Testis (tissue), 3 donors: ENCODE measurements around the gene FAM193B. TPM values are rescaled to one million over a fixed set of nuclear protein-coding genes. Genes with fewer than 3 reads are reported as not detected.

Source experiments
- DNase-seq: peaks from one replicate; pipeline ENCODE4 v3.0.0-alpha.2; 2019
- H3K27ac ChIP-seq, 2 donors: fragments of 200-600 bp; sonication (generic); one replicate each; pipeline ENCODE4 v1.5.1; 2019
- H3K27me3 ChIP-seq: fragments of 200-600 bp; sonication (generic); one replicate; pipeline ENCODE4 v1.5.1; 2019
- H3K36me3 ChIP-seq: fragments of 200-600 bp; sonication (generic); one replicate; pipeline ENCODE4 v1.5.1; 2017; ENCODE audit warnings: low read depth; ENCODE audit errors: missing control alignments
- H3K4me1 ChIP-seq: fragments of 200-600 bp; sonication (generic); one replicate; pipeline ENCODE4 v1.5.1; 2019
- H3K4me3 ChIP-seq, 2 donors: fragments of 200-600 bp; sonication (generic); one replicate each; pipeline ENCODE4 v1.5.1; 2017 to 2019
- H3K9me3 ChIP-seq: fragments of 200-600 bp; sonication (generic); one replicate; pipeline ENCODE4 v1.5.1; 2017
- POLR2A ChIP-seq: fragments of 450-650 bp; IDR thresholded peaks from one replicate; pipeline ENCODE4 v1.6.1; 2017; ENCODE audit warnings: antibody characterized with exemption, mild to moderate bottlenecking, moderate library complexity
- WGBS, 2 donors: methylation state at CpG; one replicate each; pipeline ENCODE4 v1.1.5; 2018; 5-methylcytosine and 5-hydroxymethylcytosine counted together
- intact Hi-C: fragments of 100-400 bp; cut with DNase I; formaldehyde crosslinking; loops from one replicate; pipeline ENCODE4 v1.15.1; 2023; ENCODE audit warnings: low total_unique reads
- polyA plus RNA-seq: library from polyadenylated mRNA; stranded (reverse); fragments of 350-450 nt; fragmentation: Illumina TruSeq; extraction: RNeasy Lipid Tissue Mini Kit (QIAGEN cat#74804); gene quantifications from one replicate; pipeline ENCODE4 v1.2.3, GENCODE V29; 2014; ENCODE audit warnings: low read depth, low replicate concordance; ENCODE audit not compliant: insufficient read depth
- total RNA-seq, 2 donors: library from RNA; depleted of rRNA; stranded (reverse); fragments of >200 nt; gene quantifications; one replicate each; pipeline ENCODE4 v1.2.3, GENCODE V29; 2016
- TF ChIP-seq, protein P1 (sequence below), 3 experiments: fragments of 450-650 bp in 2 of 3; fragments of 200-600 bp in 1 of 3; sonication (generic) in 1 of 3; IDR thresholded peaks; one replicate each; pipeline ENCODE4 v1.5.1; 2016 to 2019; ENCODE audit warnings: antibody characterized with exemption in 3 of 3, mild to moderate bottlenecking in 2 of 3, moderate library complexity in 1 of 3

The FAM193B gene
- total and polyA plus RNA-seq, 3 donors from 2014 or later = 81.3 to 157 (median 111) TPM

DNA sequence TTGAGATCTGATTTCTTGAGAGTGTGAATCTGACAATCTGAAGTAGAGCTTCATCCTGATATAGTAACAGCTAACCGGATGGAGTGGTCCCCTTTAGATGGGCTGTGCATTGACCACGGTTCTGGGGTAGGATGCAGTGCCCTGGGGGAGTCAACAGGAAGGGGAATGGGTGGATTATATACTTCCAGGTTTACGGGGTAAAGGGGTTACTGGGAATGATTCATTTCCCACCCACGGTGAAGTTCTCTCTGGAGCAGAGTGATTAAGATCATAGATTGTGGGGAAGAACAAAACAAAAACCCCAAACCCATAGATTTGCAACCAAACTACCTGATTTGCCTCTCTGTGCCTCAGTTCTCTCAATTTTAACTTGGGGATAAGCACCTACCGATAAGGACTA, 44.1 kb upstream of the FAM193B start:
- H3K4me3 ChIP-seq = no peak overlapping the region
- H3K36me3 ChIP-seq = no peaks in the 10 kb centered on the region
- no peak for DNase-seq
- TF ChIP-seq POLR2A = no peak
- TF ChIP-seq, protein P1, sequence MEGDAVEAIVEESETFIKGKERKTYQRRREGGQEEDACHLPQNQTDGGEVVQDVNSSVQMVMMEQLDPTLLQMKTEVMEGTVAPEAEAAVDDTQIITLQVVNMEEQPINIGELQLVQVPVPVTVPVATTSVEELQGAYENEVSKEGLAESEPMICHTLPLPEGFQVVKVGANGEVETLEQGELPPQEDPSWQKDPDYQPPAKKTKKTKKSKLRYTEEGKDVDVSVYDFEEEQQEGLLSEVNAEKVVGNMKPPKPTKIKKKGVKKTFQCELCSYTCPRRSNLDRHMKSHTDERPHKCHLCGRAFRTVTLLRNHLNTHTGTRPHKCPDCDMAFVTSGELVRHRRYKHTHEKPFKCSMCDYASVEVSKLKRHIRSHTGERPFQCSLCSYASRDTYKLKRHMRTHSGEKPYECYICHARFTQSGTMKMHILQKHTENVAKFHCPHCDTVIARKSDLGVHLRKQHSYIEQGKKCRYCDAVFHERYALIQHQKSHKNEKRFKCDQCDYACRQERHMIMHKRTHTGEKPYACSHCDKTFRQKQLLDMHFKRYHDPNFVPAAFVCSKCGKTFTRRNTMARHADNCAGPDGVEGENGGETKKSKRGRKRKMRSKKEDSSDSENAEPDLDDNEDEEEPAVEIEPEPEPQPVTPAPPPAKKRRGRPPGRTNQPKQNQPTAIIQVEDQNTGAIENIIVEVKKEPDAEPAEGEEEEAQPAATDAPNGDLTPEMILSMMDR (IDR thresholded peaks at IDR 0.05) = no peak
- H3K27ac ChIP-seq = no peak overlapping the region
- intact Hi-C loops = no loop called here
- H3K9me3 ChIP-seq = no peaks in the 10 kb centered on the region
- H3K27me3 ChIP-seq = no peaks in the 10 kb centered on the region
- 36 to 49% methylated on average over 5 of the region's 5 CpGs for WGBS, 2 donors
- H3K4me1 ChIP-seq = peaks cover 30% of the 10 kb centered on the region

DNA sequence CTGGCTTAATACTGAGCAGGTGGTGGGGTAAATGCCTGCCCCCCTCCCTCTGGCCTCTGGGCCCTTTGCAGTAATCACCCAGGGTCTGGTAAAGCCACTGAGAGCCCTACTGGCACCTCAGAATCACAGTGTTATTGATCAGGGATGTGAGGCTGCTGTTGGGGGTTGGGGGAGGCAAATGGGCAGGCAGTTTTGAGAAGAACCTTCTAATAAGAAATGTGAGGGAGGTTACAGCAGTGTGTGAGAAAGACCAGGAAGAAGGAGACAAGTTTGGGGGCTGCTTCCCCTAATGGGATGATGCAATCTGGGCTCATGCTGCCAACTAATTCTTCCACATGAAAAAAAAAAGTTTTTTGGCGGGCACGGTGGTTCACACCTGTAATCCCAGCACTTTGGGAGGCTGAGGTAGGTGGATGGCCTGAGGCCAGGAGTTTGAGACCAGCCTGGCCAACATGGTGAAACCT, 42.4 kb upstream of the FAM193B start:
- Histone ChIP-seq H3K4me3 (no peak overlapping the region), H3K9me3 (no peaks in the 10 kb centered on the region), H3K36me3 (no peaks in the 10 kb centered on the region), H3K27me3 (no peaks in the 10 kb centered on the region), H3K27ac (no peak overlapping the region), H3K4me1 (peaks cover 33% of the 10 kb centered on the region)
- no peak for TF ChIP-seq POLR2A
- TF ChIP-seq, protein P1 (IDR thresholded peaks at IDR 0.05) = no peak
- intact Hi-C loops = no loop called here
- WGBS, 2 donors = 93% methylated on average over 2 of the region's 2 CpGs
- DNase-seq = no peak

DNA sequence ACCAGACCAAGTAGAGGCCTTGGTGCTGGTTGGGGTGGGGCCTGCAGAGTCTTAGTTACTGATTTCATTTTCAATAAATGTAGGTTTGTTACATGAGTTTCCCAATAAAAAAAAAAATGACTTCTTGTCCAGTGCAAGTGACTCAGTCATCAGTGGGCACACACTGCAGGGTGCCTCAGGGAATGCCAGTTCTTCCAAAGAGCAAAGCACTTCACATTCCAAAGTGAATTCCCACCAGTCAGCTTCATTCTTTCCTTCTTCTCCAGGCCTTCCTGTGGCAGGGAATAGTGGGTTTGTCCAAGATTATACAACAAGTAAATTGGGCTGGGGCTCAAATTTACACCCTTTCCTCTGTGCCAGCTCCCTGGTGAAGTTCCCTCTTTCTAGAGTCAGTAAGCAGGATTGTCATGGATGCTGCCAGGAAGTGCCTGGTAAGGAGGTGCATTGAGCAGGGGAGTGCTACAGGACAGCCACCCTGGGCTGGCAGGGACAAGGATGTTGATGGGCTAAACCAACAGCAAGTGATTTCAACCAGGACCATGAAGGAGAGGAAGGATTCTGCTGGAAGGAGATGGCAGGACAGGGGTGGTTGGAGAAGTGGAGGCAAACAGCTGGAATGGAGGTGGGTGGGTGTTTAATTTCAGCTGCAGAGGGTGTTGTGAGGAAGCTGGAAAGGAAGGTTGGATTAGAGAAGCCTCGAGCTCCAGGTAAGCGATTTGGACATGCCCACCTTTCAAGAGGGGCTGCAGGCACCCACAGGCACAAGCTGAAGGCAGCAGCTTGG, 41.8 kb upstream of the FAM193B start:
- H3K9me3 ChIP-seq = no peaks in the 10 kb centered on the region
- TF ChIP-seq, protein P1 (IDR thresholded peaks at IDR 0.05) = no peak
- no peak for TF ChIP-seq POLR2A
- no peaks in the 10 kb centered on the region for H3K36me3 ChIP-seq
- no peak overlapping the region for H3K4me3 ChIP-seq
- intact Hi-C loops = no loop called here
- 94 to 97% methylated on average over 2 of the region's 2 CpGs for WGBS, 2 donors
- H3K4me1 ChIP-seq = peaks cover 27% of the 10 kb centered on the region
- DNase-seq = no peak
- no peak overlapping the region for H3K27ac ChIP-seq
- H3K27me3 ChIP-seq = no peaks in the 10 kb centered on the region

DNA sequence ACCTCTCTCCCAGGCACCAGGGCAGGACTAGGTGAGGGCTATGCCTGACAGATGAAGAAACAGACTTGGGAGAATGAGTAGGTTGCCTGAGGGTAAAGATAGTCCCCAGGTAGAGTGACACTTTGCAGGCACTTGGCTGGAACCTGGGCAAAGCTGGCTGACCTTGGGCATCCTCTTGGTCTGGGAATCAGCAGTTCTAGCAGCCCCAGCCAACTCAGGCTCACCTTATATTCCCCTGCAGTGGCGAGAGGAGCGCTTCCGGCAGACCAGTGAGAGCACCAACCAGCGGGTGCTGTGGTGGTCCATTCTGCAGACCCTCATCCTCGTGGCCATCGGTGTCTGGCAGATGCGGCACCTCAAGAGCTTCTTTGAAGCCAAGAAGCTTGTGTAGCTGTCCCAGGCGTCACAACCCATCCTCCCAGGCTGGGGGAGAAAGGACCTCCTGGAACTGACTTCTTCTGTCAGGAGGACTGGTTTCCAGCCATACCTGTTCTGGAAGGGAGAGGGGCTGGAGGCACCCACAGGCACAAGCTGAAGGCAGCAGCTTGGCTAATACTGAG, 40.7 kb upstream of the FAM193B start:
- no peak for DNase-seq
- intact Hi-C loops = no loop called here
- no peak overlapping the region for H3K27ac ChIP-seq
- no peaks in the 10 kb centered on the region for H3K9me3 ChIP-seq
- TF ChIP-seq POLR2A = no peak
- TF ChIP-seq, protein P1 (IDR thresholded peaks at IDR 0.05) = no peak
- H3K36me3 ChIP-seq = no peaks in the 10 kb centered on the region
- H3K4me1 ChIP-seq = peaks cover 18% of the 10 kb centered on the region
- H3K4me3 ChIP-seq = no peak overlapping the region
- 98% methylated on average over 8 of the region's 8 CpGs; no CpG with 5 or more reads in 1 of the 2 donors for WGBS, 2 donors
- no peaks in the 10 kb centered on the region for H3K27me3 ChIP-seq
